Transverse colon (tissue), 4 donors: ENCODE measurements around the gene TUNAR.

ENCODE experiments used
- CTCF ChIP-seq, 5 experiments: fragments of 200-600 bp in 3 of 5; fragments of 450-650 bp in 2 of 5; sonication (generic) in 3 of 5; IDR thresholded peaks; 1 replicate in 2 of 5; 2 replicates in 3 of 5; pipeline ENCODE4 v1.5.1; 2016 to 2017; ENCODE audit warnings: antibody characterized with exemption in 5 of 5, inconsistent platforms in 3 of 5, mild to moderate bottlenecking in 2 of 5, moderate library complexity in 1 of 5
- EP300 ChIP-seq: sonication (generic); formaldehyde crosslinking; IDR thresholded peaks from one replicate; pipeline ENCODE4 v1.6.1; 2017; ENCODE audit warnings: antibody characterized with exemption, low read depth
- POLR2A ChIP-seq: fragments of 450-650 bp; IDR thresholded peaks from one replicate; pipeline ENCODE4 v1.6.1; 2016; ENCODE audit warnings: antibody characterized with exemption, mild to moderate bottlenecking, moderate library complexity
- POLR2AphosphoS5 ChIP-seq, 3 donors: sonication (generic); formaldehyde crosslinking; IDR thresholded peaks; one replicate each; pipeline ENCODE4 v1.6.1; 2016; ENCODE audit warnings: antibody characterized with exemption in 3 of 3

- TF ChIP-seq CTCF (IDR thresholded peaks at IDR 0.05) = no peak
- no peak for TF ChIP-seq POLR2AphosphoS5 (IDR thresholded peaks at IDR 0.05)
- TF ChIP-seq POLR2A = no peak
- TF ChIP-seq EP300 = no peak
These were observed 35.0 kb upstream of the TUNAR start for GRCh38 chr14:95841668-95842067.
